Jurkat, Clone E6-1 (cell line): Measurements from ENCODE around the gene PRKAR2A. TPM values are rescaled to one million over a fixed set of nuclear protein-coding genes. Genes with fewer than 3 reads are reported as not detected.

ENCODE experiments used
- DNase-seq: peaks from one replicate; pipeline ENCODE4 v3.0.0-alpha.2; 2011; ENCODE audit warnings: low read depth, low spot score
- H3K4me3 ChIP-seq: 2 replicates; pipeline ENCODE4 v1.5.1; 2011; ENCODE audit warnings: mild to moderate bottlenecking, low read length, control low read depth, moderate library complexity
- polyA plus RNA-seq: library from polyadenylated mRNA; unstranded; fragments of >200 nt; gene quantifications from one replicate; pipeline ENCODE4 v1.2.1, GENCODE V29; 2012; ENCODE audit warnings: missing spikeins; ENCODE audit not compliant: insufficient read length, insufficient read depth

The PRKAR2A gene
- 6.3 TPM for polyA plus RNA-seq

- DNase-seq = peak; percentile 53
- H3K4me3 ChIP-seq = peak within 1 kb of the TSS; percentile 59
Measured at GRCh38 chr3:48847504-48848423, at the start of gene PRKAR2A. PRKAR2A (minus strand) TSS chr3:48847874; CDS start chr3:48847596, 278 bp downstream.

DNA sequence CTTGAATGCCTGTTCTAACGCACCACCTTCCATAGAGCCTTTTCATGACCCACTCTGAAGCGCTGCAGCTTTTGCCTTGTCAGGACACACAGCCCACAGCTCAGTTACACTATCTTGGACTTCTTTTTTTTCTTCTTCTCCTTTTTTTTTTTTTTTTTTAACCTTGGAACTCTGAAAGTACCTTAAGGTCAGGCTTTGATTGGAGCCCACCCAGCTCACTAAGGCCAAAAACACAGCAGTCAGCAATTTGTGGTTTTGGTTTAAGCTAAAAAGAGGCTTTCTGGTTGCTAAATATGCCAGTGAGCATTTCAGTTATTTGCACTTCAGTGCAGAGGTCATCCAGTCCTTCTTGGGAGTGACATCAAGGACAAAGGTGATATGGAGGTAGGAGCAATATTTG is 49.3 kb upstream of the PRKAR2A start:
- no peak overlapping the region for H3K4me3 ChIP-seq
- DNase-seq = no peak

DNA sequence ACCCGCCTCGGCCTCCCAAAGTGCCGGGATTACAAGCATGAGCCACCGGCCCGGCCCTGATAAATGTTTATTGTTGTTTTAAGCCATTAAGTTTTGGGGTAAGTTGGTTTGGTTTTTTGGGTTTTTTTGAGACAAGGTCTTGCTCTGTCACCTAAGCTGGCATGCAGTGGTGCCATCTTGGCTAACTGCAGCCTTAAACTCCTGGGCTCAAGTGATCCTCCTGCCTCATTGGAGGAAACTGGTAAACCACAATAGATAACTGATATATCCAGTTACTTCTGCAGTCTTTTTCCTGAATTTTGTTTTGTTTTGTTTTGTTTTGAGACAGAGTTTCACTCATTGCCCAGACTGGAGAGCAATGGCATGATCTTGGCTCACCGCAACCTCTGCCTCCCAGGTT is 46.8 kb upstream of the PRKAR2A start:
- DNase-seq = peak; percentile 31
- H3K4me3 ChIP-seq = no peak overlapping the region

GRCh38 chr3:48891606-48892005 is 43.9 kb upstream of the PRKAR2A start:
- DNase-seq = no peak

GRCh38 chr3:48885753-48886152 is 38.1 kb upstream of the PRKAR2A start:
- no peak for DNase-seq
- no peak overlapping the region for H3K4me3 ChIP-seq

More at GRCh38 chr3:48891606-48892005, 43.9 kb upstream of the PRKAR2A start:
- H3K4me3 ChIP-seq = no peak overlapping the region

GRCh38 chr3:48881652-48882114 is 34.0 kb upstream of the PRKAR2A start:
- no peak for DNase-seq

DNA sequence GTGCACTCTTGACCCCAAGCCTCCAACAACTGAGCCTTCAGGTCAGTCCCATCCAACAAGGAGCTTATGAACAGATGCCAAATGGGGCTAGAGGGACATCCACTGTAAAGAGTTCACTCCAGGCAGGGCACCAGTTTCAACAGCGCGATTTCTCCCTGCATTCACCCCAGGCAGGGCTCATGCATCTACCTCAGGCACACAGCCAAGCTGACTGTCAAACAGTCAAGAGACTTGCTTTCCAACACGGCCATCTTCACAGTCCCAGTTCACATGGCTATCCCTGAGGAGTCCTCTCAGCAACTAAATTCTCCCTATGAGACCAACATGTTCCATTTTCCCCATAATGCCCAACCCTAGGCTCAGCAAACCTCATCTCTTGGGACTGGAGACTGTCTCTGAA is 33.3 kb upstream of the PRKAR2A start:
- H3K4me3 ChIP-seq = no peak overlapping the region
- no peak for DNase-seq

More at GRCh38 chr3:48881652-48882114, 34.0 kb upstream of the PRKAR2A start:
- no peak overlapping the region for H3K4me3 ChIP-seq

GRCh38 chr3:48879994-48880377 is 32.3 kb upstream of the PRKAR2A start:
- H3K4me3 ChIP-seq = no peak overlapping the region
- no peak for DNase-seq

- DNase-seq = no peak
- H3K4me3 ChIP-seq = no peak overlapping the region
Measured at GRCh38 chr3:48879307-48879993, 31.8 kb upstream of the PRKAR2A start.

GRCh38 chr3:48877671-48878070 is 30.0 kb upstream of the PRKAR2A start:
- DNase-seq = no peak

GRCh38 chr3:48863122-48863521 is 15.4 kb upstream of the PRKAR2A start:
- DNase-seq = no peak
- no peak overlapping the region for H3K4me3 ChIP-seq

More at GRCh38 chr3:48877671-48878070, 30.0 kb upstream of the PRKAR2A start:
- H3K4me3 ChIP-seq = no peak overlapping the region

DNA sequence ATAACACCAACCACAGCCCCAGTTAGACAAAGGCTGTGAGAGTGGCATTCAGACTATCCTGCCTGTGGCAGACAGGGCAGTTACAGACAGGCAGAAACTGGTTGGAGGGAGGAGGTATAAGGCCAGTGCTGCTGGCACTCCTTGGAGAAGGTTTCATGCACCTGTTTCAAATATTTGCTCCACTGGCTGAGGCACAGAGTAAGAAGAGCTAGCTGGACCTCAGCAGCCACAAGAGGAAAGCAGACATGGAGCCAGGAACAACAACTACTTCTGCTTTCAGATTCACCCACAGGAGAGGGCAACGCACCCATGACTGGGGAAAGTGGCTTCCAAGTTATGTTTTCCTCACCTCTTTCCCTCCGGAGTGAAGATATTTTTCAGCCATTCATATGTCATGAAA is 11.5 kb upstream of the PRKAR2A start:
- no peak overlapping the region for H3K4me3 ChIP-seq

DNA sequence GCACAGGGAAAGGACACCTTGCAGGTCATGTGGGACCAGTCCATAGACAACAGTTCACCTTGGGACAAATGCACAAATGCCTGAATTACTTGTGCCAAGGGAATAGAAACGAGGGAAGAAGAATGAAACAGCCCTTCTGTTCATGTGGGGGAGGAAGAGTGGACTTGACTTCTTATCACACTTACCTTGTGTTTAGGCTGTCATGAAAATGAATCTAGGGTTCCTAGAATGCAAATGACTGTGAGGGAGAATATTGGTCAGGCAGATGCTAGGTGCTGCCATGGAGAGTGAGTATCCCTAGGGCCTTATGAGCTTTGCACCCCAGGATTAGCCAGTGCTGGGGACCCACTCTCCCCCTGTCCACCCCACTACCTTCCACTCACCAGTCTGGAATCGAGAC is 11.0 kb upstream of the PRKAR2A start:
- no peak overlapping the region for H3K4me3 ChIP-seq
- no peak for DNase-seq

More for the DNA sequence above, 11.5 kb upstream of the PRKAR2A start:
- DNase-seq = no peak

DNA sequence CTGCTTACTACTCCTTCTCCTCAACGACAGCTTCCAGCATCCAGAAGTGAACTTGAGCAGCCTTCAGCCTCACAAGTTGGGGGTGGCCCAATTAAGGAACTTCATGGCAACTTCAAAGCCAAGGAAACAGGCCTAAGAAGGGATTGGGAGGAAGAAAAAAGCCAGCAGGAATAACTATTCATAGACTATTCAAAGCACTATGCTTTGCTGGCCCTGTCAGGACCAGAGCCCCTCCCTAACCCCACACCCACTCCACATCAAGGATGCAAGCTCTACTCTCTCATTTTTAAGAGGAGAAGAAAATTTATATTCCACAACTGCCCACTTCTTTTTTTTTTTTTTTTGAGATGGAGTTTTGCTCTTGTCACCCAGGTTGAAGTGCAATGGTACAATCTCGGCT is 10.0 kb upstream of the PRKAR2A start:
- H3K4me3 ChIP-seq = no peak overlapping the region
- DNase-seq = no peak

DNA sequence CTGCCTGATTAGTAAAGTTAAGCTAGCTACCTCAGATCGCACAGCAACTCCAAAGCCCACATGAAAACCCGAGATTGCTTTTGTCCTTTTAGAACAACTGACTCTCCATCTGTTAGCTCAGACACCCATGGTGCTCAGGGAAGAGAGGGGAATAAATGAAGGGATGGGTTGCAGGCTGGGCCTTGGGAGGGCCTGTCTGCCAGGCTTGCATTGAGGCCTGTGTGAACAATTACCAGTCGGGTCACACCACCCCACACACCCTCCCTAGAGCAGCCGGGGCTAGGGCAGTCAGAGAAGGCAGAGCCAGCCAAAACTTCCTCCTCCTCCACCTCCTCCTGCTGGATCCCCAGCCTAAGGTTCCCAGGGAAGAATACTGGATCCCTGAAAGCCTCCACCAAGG is 8.8 kb upstream of the PRKAR2A start:
- DNase-seq = no peak
- H3K4me3 ChIP-seq = no peak overlapping the region

DNA sequence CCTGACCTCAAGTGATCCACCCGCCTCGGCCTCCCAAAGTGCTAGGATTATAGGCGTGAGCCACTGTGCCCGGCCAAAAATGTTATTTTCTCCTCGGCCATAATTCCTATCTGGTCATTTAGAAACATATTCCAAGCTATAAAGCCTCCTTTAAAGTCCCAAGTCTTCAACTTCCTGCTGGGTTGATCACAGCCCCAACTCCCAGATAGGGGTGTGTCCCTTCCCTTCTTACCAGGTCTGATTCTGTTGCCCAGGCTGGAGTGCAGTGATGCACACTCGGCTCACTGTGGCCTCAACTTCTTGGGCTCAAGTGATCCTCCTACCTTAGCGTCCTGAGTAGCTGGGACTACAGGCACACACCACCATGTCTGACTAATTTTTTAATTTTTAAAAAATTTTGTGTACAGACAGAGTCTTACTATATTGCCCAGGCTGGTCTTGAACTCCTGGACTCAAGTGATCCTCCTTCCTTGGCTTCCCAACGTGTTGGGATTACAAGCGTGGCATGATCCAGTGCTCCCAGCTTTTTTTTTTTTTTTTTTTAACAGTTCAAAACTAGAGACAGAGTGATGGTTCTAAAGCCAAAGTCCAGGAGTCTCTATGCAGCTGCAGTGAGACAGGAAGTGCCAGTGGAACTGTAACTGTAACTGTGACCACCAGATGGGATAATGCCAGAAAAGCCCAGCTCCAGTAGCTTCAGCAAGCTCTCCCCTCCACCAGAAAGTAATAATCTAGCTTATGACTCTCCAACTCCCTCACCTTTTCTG is 8.2 kb upstream of the PRKAR2A start:
- no peak for DNase-seq
- H3K4me3 ChIP-seq = no peak overlapping the region

DNA sequence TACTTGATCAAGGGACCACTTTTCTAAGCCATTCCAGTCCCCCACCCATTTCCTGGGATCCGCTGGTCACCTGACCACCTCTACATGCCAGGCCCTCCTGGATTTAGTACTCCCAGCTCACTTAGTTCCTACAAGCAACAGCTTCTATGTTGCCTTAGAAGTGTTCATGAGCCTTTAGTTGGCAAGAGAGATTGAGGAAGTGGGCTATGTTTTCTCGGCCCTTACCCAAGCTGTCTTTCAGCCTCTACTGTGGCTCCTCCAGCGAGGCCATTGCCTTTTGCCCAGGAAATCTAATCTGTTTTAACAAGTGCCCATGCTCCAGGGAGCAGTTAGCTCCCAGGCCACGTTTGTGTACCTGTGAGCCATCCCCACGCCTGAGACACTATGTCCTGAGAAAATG is 4.5 kb upstream of the PRKAR2A start:
- H3K4me3 ChIP-seq = no peak overlapping the region

DNA sequence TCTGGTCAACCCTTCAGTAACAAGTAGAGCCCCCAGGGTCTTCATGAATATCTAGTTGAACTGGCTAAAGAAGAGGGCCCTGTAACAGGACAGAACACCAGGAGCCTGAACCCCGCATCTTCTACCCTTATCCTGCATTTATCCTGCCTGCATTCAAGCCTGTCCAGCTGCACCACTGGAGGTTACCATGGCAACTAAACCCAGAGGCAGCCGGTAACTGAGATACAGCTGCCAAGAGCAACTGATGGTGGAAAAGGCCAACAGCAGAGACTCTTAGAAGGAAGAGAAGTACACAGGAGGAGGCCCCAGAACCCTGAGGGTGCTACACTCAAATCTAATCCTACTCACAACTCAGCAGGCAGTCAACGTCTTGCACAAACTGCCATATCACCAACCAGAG is 3.7 kb upstream of the PRKAR2A start:
- no peak overlapping the region for H3K4me3 ChIP-seq
- DNase-seq = no peak

More for the DNA sequence above, 4.5 kb upstream of the PRKAR2A start:
- no peak for DNase-seq

GRCh38 chr3:48848816-48849515 is 1.3 kb upstream of the PRKAR2A start:
- H3K4me3 ChIP-seq = no peak overlapping the region
- no peak for DNase-seq
